Measurements from ENCODE around the gene SYNE1.

The SYNE1 gene

GRCh38 chr6:152119831-152120230, 517.3 kb downstream of the SYNE1 start:
- Histone ChIP-seq H3K9me3 (ENCODE audit: control insufficient read depth in 5 of 5, low read length in 5 of 5) (no peaks in the 10 kb centered on the region), H3K27me3 (ENCODE audit: control insufficient read depth in 5 of 5, insufficient read depth in 4 of 5, low read length in 5 of 5) (no peaks in the 10 kb centered on the region), H3K4me3 (ENCODE audit: low read depth in 1 of 5, low read length in 5 of 5) (no peak overlapping the region), H3K4me1 (ENCODE audit: control insufficient read depth in 5 of 5, insufficient read depth in 5 of 5, low read length in 5 of 5) (peaks cover 3 to 24% (median 19%) of the 10 kb centered on the region in 5 donors), H3K27ac (ENCODE audit: low read depth, low read length) (no peak overlapping the region), H3K36me3 (ENCODE audit: control insufficient read depth in 5 of 5, insufficient read depth in 5 of 5, low read length in 5 of 5) (peaks cover 0 to 34% (median 30%) of the 10 kb centered on the region in 5 donors), H3K9ac (ENCODE audit: low read length in 5 of 5) (no peak overlapping the region)

- Histone ChIP-seq H3K9me3 (ENCODE audit: control insufficient read depth in 5 of 5, low read length in 5 of 5) (no peaks in the 10 kb centered on the region), H3K36me3 (ENCODE audit: control insufficient read depth in 5 of 5, insufficient read depth in 5 of 5, low read length in 5 of 5) (peaks cover 0 to 34% (median 28%) of the 10 kb centered on the region in 5 donors), H3K4me1 (ENCODE audit: control insufficient read depth in 5 of 5, insufficient read depth in 5 of 5, low read length in 5 of 5) (peaks cover 3 to 26% (median 16%) of the 10 kb centered on the region in 5 donors), H3K27ac (ENCODE audit: low read depth, low read length) (no peak overlapping the region), H3K27me3 (ENCODE audit: control insufficient read depth in 5 of 5, insufficient read depth in 4 of 5, low read length in 5 of 5) (no peaks in the 10 kb centered on the region), H3K9ac (ENCODE audit: low read length in 5 of 5) (no peak overlapping the region), H3K4me3 (ENCODE audit: low read depth in 1 of 5, low read length in 5 of 5) (no peak overlapping the region)
Observed at GRCh38 chr6:152118678-152119077, 518.5 kb downstream of the SYNE1 start.

- H3K4me3 ChIP-seq (ENCODE audit: low read depth in 1 of 5, low read length in 5 of 5): no peak overlapping the region
- no peaks in the 10 kb centered on the region for H3K27me3 ChIP-seq (ENCODE audit: control insufficient read depth in 5 of 5, insufficient read depth in 4 of 5, low read length in 5 of 5)
- no peak overlapping the region for H3K27ac ChIP-seq (ENCODE audit: low read depth, low read length)
- no peaks in the 10 kb centered on the region for H3K9me3 ChIP-seq (ENCODE audit: control insufficient read depth in 5 of 5, low read length in 5 of 5)
- H3K9ac ChIP-seq (ENCODE audit: low read length in 5 of 5): no peak overlapping the region
- peaks cover 0 to 34% (median 28%) of the 10 kb centered on the region in 5 donors for H3K36me3 ChIP-seq (ENCODE audit: control insufficient read depth in 5 of 5, insufficient read depth in 5 of 5, low read length in 5 of 5)
- H3K4me1 ChIP-seq (ENCODE audit: control insufficient read depth in 5 of 5, insufficient read depth in 5 of 5, low read length in 5 of 5): peaks cover 3 to 26% (median 16%) of the 10 kb centered on the region in 5 donors
Observed at GRCh38 chr6:152118224-152118623, 518.9 kb downstream of the SYNE1 start.

GRCh38 chr6:152117156-152118133, 519.7 kb downstream of the SYNE1 start:
- Histone ChIP-seq H3K9me3 (ENCODE audit: control insufficient read depth in 5 of 5, low read length in 5 of 5) (no peaks in the 10 kb centered on the region), H3K36me3 (ENCODE audit: control insufficient read depth in 5 of 5, insufficient read depth in 5 of 5, low read length in 5 of 5) (peaks cover 0 to 30% (median 26%) of the 10 kb centered on the region in 5 donors), H3K9ac (ENCODE audit: low read length in 5 of 5) (no peak overlapping the region), H3K4me3 (ENCODE audit: low read depth in 1 of 5, low read length in 5 of 5) (no peak overlapping the region), H3K27me3 (ENCODE audit: control insufficient read depth in 5 of 5, insufficient read depth in 4 of 5, low read length in 5 of 5) (no peaks in the 10 kb centered on the region), H3K4me1 (ENCODE audit: control insufficient read depth in 5 of 5, insufficient read depth in 5 of 5, low read length in 5 of 5) (peaks cover 3 to 27% (median 20%) of the 10 kb centered on the region in 5 donors), H3K27ac (ENCODE audit: low read depth, low read length) (peak overlapping the region; percentile 48)

GRCh38 chr6:152112491-152113261, 524.5 kb downstream of the SYNE1 start:
- peaks cover 9 to 38% (median 31%) of the 10 kb centered on the region in 5 donors for H3K4me1 ChIP-seq (ENCODE audit: control insufficient read depth in 5 of 5, insufficient read depth in 5 of 5, low read length in 5 of 5)
- H3K9me3 ChIP-seq (ENCODE audit: control insufficient read depth in 5 of 5, low read length in 5 of 5): no peaks in the 10 kb centered on the region
- H3K9ac ChIP-seq (ENCODE audit: low read length in 5 of 5): peak overlapping the region in 1 of 5 donors; percentile 20
- peak overlapping the region in 4 of 5 donors; percentile 36 to 50 (median 49) for H3K4me3 ChIP-seq (ENCODE audit: low read depth in 1 of 5, low read length in 5 of 5)
- no peaks in the 10 kb centered on the region for H3K36me3 ChIP-seq (ENCODE audit: control insufficient read depth in 5 of 5, insufficient read depth in 5 of 5, low read length in 5 of 5)
- H3K27ac ChIP-seq (ENCODE audit: low read depth, low read length): peak overlapping the region; percentile 70
- no peaks in the 10 kb centered on the region for H3K27me3 ChIP-seq (ENCODE audit: control insufficient read depth in 5 of 5, insufficient read depth in 4 of 5, low read length in 5 of 5)

- Histone ChIP-seq H3K9ac (ENCODE audit: low read length in 5 of 5) (peak overlapping the region in 2 of 5 donors; percentile 31 to 48), H3K36me3 (ENCODE audit: control insufficient read depth in 5 of 5, insufficient read depth in 5 of 5, low read length in 5 of 5) (no peaks in the 10 kb centered on the region), H3K4me1 (ENCODE audit: control insufficient read depth in 5 of 5, insufficient read depth in 5 of 5, low read length in 5 of 5) (peaks cover 9 to 35% (median 26%) of the 10 kb centered on the region in 5 donors), H3K9me3 (ENCODE audit: control insufficient read depth in 5 of 5, low read length in 5 of 5) (no peaks in the 10 kb centered on the region), H3K4me3 (ENCODE audit: low read depth in 1 of 5, low read length in 5 of 5) (peak overlapping the region in 3 of 5 donors; percentile 27 to 50 (median 41)), H3K27me3 (ENCODE audit: control insufficient read depth in 5 of 5, insufficient read depth in 4 of 5, low read length in 5 of 5) (no peaks in the 10 kb centered on the region), H3K27ac (ENCODE audit: low read depth, low read length) (peak overlapping the region; percentile 70)
Observed at GRCh38 chr6:152110886-152111820, 526.0 kb downstream of the SYNE1 start.

GRCh38 chr6:152107973-152108372, 529.2 kb downstream of the SYNE1 start:
- Histone ChIP-seq H3K27ac (ENCODE audit: low read depth, low read length) (no peak overlapping the region), H3K4me1 (ENCODE audit: control insufficient read depth in 5 of 5, insufficient read depth in 5 of 5, low read length in 5 of 5) (peaks cover 9 to 34% (median 24%) of the 10 kb centered on the region in 5 donors)

GRCh38 chr6:152100183-152100618, 537.0 kb downstream of the SYNE1 start:
- Histone ChIP-seq H3K36me3 (ENCODE audit: control insufficient read depth in 5 of 5, insufficient read depth in 5 of 5, low read length in 5 of 5) (peaks cover 0 to 3% (median 0%) of the 10 kb centered on the region in 5 donors), H3K27ac (ENCODE audit: low read depth, low read length) (peak overlapping the region; percentile 81), H3K4me3 (ENCODE audit: low read depth in 1 of 5, low read length in 5 of 5) (no peak overlapping the region), H3K9me3 (ENCODE audit: control insufficient read depth in 5 of 5, low read length in 5 of 5) (no peaks in the 10 kb centered on the region), H3K4me1 (ENCODE audit: control insufficient read depth in 5 of 5, insufficient read depth in 5 of 5, low read length in 5 of 5) (peaks cover 0 to 28% (median 21%) of the 10 kb centered on the region in 5 donors), H3K9ac (ENCODE audit: low read length in 5 of 5) (peak overlapping the region in 1 of 5 donors; percentile 27), H3K27me3 (ENCODE audit: control insufficient read depth in 5 of 5, insufficient read depth in 4 of 5, low read length in 5 of 5) (no peaks in the 10 kb centered on the region)

More at GRCh38 chr6:152107973-152108372, 529.2 kb downstream of the SYNE1 start:
- Histone ChIP-seq H3K4me3 (ENCODE audit: low read depth in 1 of 5, low read length in 5 of 5) (no peak overlapping the region), H3K9ac (ENCODE audit: low read length in 5 of 5) (no peak overlapping the region), H3K27me3 (ENCODE audit: control insufficient read depth in 5 of 5, insufficient read depth in 4 of 5, low read length in 5 of 5) (no peaks in the 10 kb centered on the region), H3K36me3 (ENCODE audit: control insufficient read depth in 5 of 5, insufficient read depth in 5 of 5, low read length in 5 of 5) (no peaks in the 10 kb centered on the region), H3K9me3 (ENCODE audit: control insufficient read depth in 5 of 5, low read length in 5 of 5) (no peaks in the 10 kb centered on the region)

All from subcutaneous abdominal adipose tissue (tissue), 5 donors.